H9 (cell line): ENCODE measurements around the gene NUP133. TPM values are rescaled to one million over a fixed set of nuclear protein-coding genes. Genes with fewer than 3 reads are reported as not detected.

Experiments used
- DNase-seq: peaks from one replicate; pipeline ENCODE4 v3.0.0-alpha.2; 2017
- H2AFZ ChIP-seq: one replicate; pipeline ENCODE4 v1.6.1; 2013; ENCODE audit warnings: mild to moderate bottlenecking, low read length, control low read depth, moderate library complexity
- H2AK5ac ChIP-seq: 2 replicates; pipeline ENCODE4 v1.6.1; 2013; ENCODE audit warnings: low read length, control low read depth, mixed read lengths; ENCODE audit not compliant: insufficient read length
- H2BK120ac ChIP-seq: one replicate; pipeline ENCODE4 v1.6.1; 2013; ENCODE audit warnings: low read depth, mild to moderate bottlenecking, low read length, control low read depth, inconsistent platforms; ENCODE audit not compliant: poor library complexity, severe bottlenecking
- H2BK12ac ChIP-seq: 2 replicates; pipeline ENCODE4 v1.6.1; 2013; ENCODE audit warnings: low read length, control low read depth, mixed read lengths, low read depth; ENCODE audit not compliant: insufficient read length
- H2BK15ac ChIP-seq: 2 replicates; pipeline ENCODE4 v1.6.1; 2013; ENCODE audit warnings: low read depth, low read length, control low read depth
- H2BK20ac ChIP-seq: one replicate; pipeline ENCODE4 v1.6.1; 2013; ENCODE audit warnings: low read depth, mild to moderate bottlenecking, low read length, control low read depth, inconsistent platforms; ENCODE audit not compliant: poor library complexity, severe bottlenecking
- H2BK5ac ChIP-seq: 2 replicates; pipeline ENCODE4 v1.6.1; 2013; ENCODE audit warnings: low read length, control low read depth, mixed read lengths; ENCODE audit not compliant: insufficient read length
- H3K14ac ChIP-seq: 2 replicates; pipeline ENCODE4 v1.6.1; 2013; ENCODE audit warnings: low read length, control low read depth; ENCODE audit not compliant: insufficient read depth
- H3K18ac ChIP-seq: 2 replicates; pipeline ENCODE4 v1.6.1; 2013; ENCODE audit warnings: low read depth, mild to moderate bottlenecking, mixed read lengths, low read length, control low read depth; ENCODE audit not compliant: insufficient read length
- H3K23ac ChIP-seq: 2 replicates; pipeline ENCODE4 v1.6.1; 2013; ENCODE audit warnings: low read length, control low read depth, mixed read lengths, low read depth; ENCODE audit not compliant: insufficient read length
- H3K23me2 ChIP-seq: 2 replicates; pipeline ENCODE4 v1.6.1; 2013; ENCODE audit warnings: low read depth, mild to moderate bottlenecking, mixed read lengths, low read length, control low read depth; ENCODE audit not compliant: insufficient read length, poor library complexity, severe bottlenecking
- H3K27ac ChIP-seq: 2 replicates; pipeline ENCODE4 v1.5.1; 2013; ENCODE audit warnings: low read length, control low read depth, mixed read lengths, low read depth; ENCODE audit not compliant: insufficient read length
- H3K27me3 ChIP-seq: 2 replicates; pipeline ENCODE4 v1.6.1; 2013; ENCODE audit warnings: low read length, control low read depth, inconsistent platforms; ENCODE audit not compliant: insufficient read depth
- H3K4ac ChIP-seq: 2 replicates; pipeline ENCODE4 v1.6.1; 2013; ENCODE audit warnings: low read depth, mild to moderate bottlenecking, control low read depth, inconsistent platforms, low read length, moderate library complexity
- H3K4me1 ChIP-seq: 2 replicates; pipeline ENCODE4 v1.6.1; 2013; ENCODE audit warnings: low read length, control low read depth, inconsistent platforms; ENCODE audit not compliant: insufficient read depth
- H3K4me2 ChIP-seq: 2 replicates; pipeline ENCODE4 v1.6.1; 2013; ENCODE audit warnings: low read length, control low read depth, mixed read lengths; ENCODE audit not compliant: insufficient read length, insufficient read depth
- H3K56ac ChIP-seq: 2 replicates; pipeline ENCODE4 v1.6.1; 2013; ENCODE audit warnings: low read depth, mild to moderate bottlenecking, mixed read lengths, low read length, control low read depth; ENCODE audit not compliant: insufficient read length
- H3K79me1 ChIP-seq: 2 replicates; pipeline ENCODE4 v1.6.1; 2013; ENCODE audit warnings: low read depth, mild to moderate bottlenecking, moderate library complexity, low read length, control low read depth, inconsistent platforms; ENCODE audit not compliant: insufficient read depth, poor library complexity, severe bottlenecking
- H3K79me2 ChIP-seq: 2 replicates; pipeline ENCODE4 v1.6.1; 2013; ENCODE audit warnings: low read length, control low read depth, inconsistent platforms; ENCODE audit not compliant: insufficient read depth
- H3K9ac ChIP-seq: 2 replicates; pipeline ENCODE4 v1.6.1; 2013; ENCODE audit warnings: low read length, control low read depth, mixed read lengths; ENCODE audit not compliant: insufficient read length; ENCODE audit errors: extremely low read depth
- H3K9me3 ChIP-seq: one replicate; pipeline ENCODE4 v1.6.1; 2013; ENCODE audit warnings: low read depth, low read length, inconsistent platforms; ENCODE audit not compliant: control insufficient read depth
- H3T11ph ChIP-seq: one replicate; pipeline ENCODE4 v1.6.1; 2013; ENCODE audit warnings: mild to moderate bottlenecking, low read length, control low read depth, inconsistent platforms
- H4K20me1 ChIP-seq: one replicate; pipeline ENCODE4 v1.6.1; 2013; ENCODE audit not compliant: control insufficient read depth, insufficient read length, insufficient read depth
- H4K5ac ChIP-seq: 2 replicates; pipeline ENCODE4 v1.6.1; 2013; ENCODE audit warnings: low read depth, mild to moderate bottlenecking, mixed read lengths, low read length, control low read depth; ENCODE audit not compliant: insufficient read length
- H4K8ac ChIP-seq: replicated peaks from 2 replicates; pipeline ENCODE4 v1.6.1; 2013; ENCODE audit warnings: low read length, control low read depth, mixed read lengths, low read depth; ENCODE audit not compliant: insufficient read length
- H4K91ac ChIP-seq: 2 replicates; pipeline ENCODE4 v1.6.1; 2013; ENCODE audit warnings: low read depth, mild to moderate bottlenecking, moderate library complexity, mixed read lengths, low read length, control low read depth; ENCODE audit not compliant: insufficient read length
- H3K27ac Mint-ChIP-seq, 3 experiments: 2 replicates in 2 of 3; 3 replicates in 1 of 3; pipeline ENCODE4 v1.8.0; 2020 to 2021; ENCODE audit warnings: mixed read lengths in 3 of 3, mild to moderate bottlenecking in 1 of 3, moderate library complexity in 1 of 3
- H3K27me3 Mint-ChIP-seq: 2 replicates; pipeline ENCODE4 v1.8.0; 2021; ENCODE audit warnings: low read depth, mild to moderate bottlenecking, moderate library complexity, mixed read lengths
- H3K36me3 Mint-ChIP-seq, 3 experiments: 2 replicates in 2 of 3; 3 replicates in 1 of 3; pipeline ENCODE4 v1.8.0; 2020 to 2021; ENCODE audit warnings: low read depth in 3 of 3, mixed read lengths in 3 of 3; ENCODE audit not compliant: insufficient read depth in 1 of 3
- H3K4me1 Mint-ChIP-seq, 2 experiments: 2 replicates each; pipeline ENCODE4 v1.8.0; 2020; ENCODE audit warnings: mixed read lengths in 2 of 2
- H3K4me3 Mint-ChIP-seq, 2 experiments: 2 replicates in 1 of 2; 3 replicates in 1 of 2; pipeline ENCODE4 v1.8.0; 2020 to 2021; ENCODE audit warnings: mild to moderate bottlenecking in 2 of 2, mixed read lengths in 2 of 2, moderate library complexity in 1 of 2
- H3K9me3 Mint-ChIP-seq, 2 experiments: 2 replicates in 1 of 2; 3 replicates in 1 of 2; pipeline ENCODE4 v1.8.0; 2020; ENCODE audit warnings: mild to moderate bottlenecking in 2 of 2, mixed read lengths in 2 of 2, moderate library complexity in 1 of 2
- CTCF ChIP-seq: fragments of 200-600 bp; sonication (generic); conservative IDR thresholded peaks from 3 replicates; pipeline ENCODE4 v1.8.0; 2021; ENCODE audit warnings: antibody characterized with exemption, mild to moderate bottlenecking
- WGBS: extraction: QIAGEN DNeasy Blood & Tissue Kit; methylation state at CpG from one replicate; pipeline ENCODE4 v1.1.7; 2013; ENCODE audit warnings: missing lambda C conversion rate, low lambda C conversion rate, mixed read lengths; ENCODE audit not compliant: insufficient read length; ENCODE audit errors: extremely low coverage; 5-methylcytosine and 5-hydroxymethylcytosine counted together
- total RNA-seq: library from RNA; stranded (reverse); gene quantifications from 2 replicates; pipeline ENCODE4 v1.2.1, GENCODE V29; 2021

NUP133 gene
- total RNA-seq, 1 experiment from 2014 or later = 71.3 TPM

- Histone ChIP-seq H4K8ac (no peak overlapping the region), H2AFZ (no peak overlapping the region), H3K9ac (no peak overlapping the region), H3K79me1 (no peaks in the 10 kb centered on the region), H3K4me1 (no peaks in the 10 kb centered on the region), H2BK120ac (no peak overlapping the region), H2BK20ac (no peak overlapping the region), H3K56ac (no peak overlapping the region), H2BK15ac (no peak overlapping the region), H3K4me2 (no peak overlapping the region), H2AK5ac (no peak overlapping the region), H3K79me2 (no peaks in the 10 kb centered on the region), H2BK5ac (no peak overlapping the region), H4K20me1 (no peaks in the 10 kb centered on the region), H2BK12ac (no peak overlapping the region), H3K18ac (no peak overlapping the region), H4K91ac (no peak overlapping the region), H4K5ac (no peak overlapping the region), H3K27ac (no peak overlapping the region), H3K14ac (no peak overlapping the region), H3K27me3 (peaks cover 12% of the 10 kb centered on the region; the same call in 1 of the 2 replicates), H3K4ac (no peak overlapping the region), H3T11ph (no peak overlapping the region), H3K23me2 (peaks cover 3% of the 10 kb centered on the region), H3K9me3 (no peaks in the 10 kb centered on the region), H3K23ac (no peak overlapping the region)
- Mint-ChIP-seq H3K4me3 (no peak overlapping the region), H3K27ac (no peak overlapping the region), H3K9me3 (peaks cover 18 to 29% of the 10 kb centered on the region in 2 experiments), H3K4me1 (peaks cover 17 to 18% of the 10 kb centered on the region in 2 experiments), H3K27me3 (peaks cover 64% of the 10 kb centered on the region), H3K36me3 (peaks cover 2 to 16% (median 10%) of the 10 kb centered on the region in 3 experiments; a peak in 6 of 7 replicates)
- WGBS = no CpG with 5 or more reads among the region's 3 CpGs
- DNase-seq = no peak
- TF ChIP-seq CTCF = no peak
These were observed 80.6 kb downstream of the NUP133 start for GRCh38 chr1:229427572-229427971.
